ENCODE results near the gene MYO3A. TPM values are rescaled to one million over a fixed set of nuclear protein-coding genes. Genes with fewer than 3 reads are reported as not detected.

The MYO3A gene
- total RNA-seq, 1 experiment from 2014 or later, result 0.14 TPM

DNA sequence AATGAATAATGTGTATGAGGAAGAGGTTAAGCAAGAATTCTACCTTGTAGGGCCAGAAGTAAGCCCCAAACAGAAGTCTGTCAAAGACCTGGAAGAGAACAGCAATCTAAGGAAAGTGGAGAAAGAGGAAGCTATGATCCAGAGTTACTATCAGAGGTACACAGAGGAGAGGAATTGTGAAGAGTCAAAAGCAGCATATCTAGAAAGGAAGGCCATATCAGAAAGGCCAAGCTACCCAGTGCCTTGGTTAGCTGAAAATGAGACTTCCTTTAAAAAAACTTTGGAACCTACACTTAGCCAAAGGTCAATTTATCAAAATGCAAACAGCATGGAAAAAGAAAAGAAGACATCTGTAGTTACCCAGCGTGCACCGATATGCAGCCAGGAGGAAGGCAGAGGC, 239.8 kb downstream of the MYO3A start:
- CTCF ChIA-PET, result no interaction called here
- no peak overlapping the region for H3K4me3 Mint-ChIP-seq (ENCODE audit: low read depth, unreplicated experiment)
- no peak for DNase-seq
- no peak overlapping the region for H3K27ac Mint-ChIP-seq (ENCODE audit: unreplicated experiment)
- TF ChIP-seq, protein P1, sequence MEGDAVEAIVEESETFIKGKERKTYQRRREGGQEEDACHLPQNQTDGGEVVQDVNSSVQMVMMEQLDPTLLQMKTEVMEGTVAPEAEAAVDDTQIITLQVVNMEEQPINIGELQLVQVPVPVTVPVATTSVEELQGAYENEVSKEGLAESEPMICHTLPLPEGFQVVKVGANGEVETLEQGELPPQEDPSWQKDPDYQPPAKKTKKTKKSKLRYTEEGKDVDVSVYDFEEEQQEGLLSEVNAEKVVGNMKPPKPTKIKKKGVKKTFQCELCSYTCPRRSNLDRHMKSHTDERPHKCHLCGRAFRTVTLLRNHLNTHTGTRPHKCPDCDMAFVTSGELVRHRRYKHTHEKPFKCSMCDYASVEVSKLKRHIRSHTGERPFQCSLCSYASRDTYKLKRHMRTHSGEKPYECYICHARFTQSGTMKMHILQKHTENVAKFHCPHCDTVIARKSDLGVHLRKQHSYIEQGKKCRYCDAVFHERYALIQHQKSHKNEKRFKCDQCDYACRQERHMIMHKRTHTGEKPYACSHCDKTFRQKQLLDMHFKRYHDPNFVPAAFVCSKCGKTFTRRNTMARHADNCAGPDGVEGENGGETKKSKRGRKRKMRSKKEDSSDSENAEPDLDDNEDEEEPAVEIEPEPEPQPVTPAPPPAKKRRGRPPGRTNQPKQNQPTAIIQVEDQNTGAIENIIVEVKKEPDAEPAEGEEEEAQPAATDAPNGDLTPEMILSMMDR (IDR thresholded peaks at IDR 0.05; ENCODE audit: unreplicated experiment), result no peak
- no peaks in the 10 kb centered on the region for H3K9me3 Mint-ChIP-seq (ENCODE audit: low read depth, unreplicated experiment)
- no peaks in the 10 kb centered on the region for H3K36me3 Mint-ChIP-seq (ENCODE audit: insufficient read depth, unreplicated experiment)
- peaks cover 12% of the 10 kb centered on the region for H3K27me3 Mint-ChIP-seq (ENCODE audit: unreplicated experiment)
- H3K4me1 Mint-ChIP-seq (ENCODE audit: low read depth, unreplicated experiment), result no peaks in the 10 kb centered on the region
- no TSS peak for BruUV-seq (replicated peaks)
- intact Hi-C loops (cut with micrococcal nuclease; ENCODE audit: unreplicated experiment), result no loop called here

DNA sequence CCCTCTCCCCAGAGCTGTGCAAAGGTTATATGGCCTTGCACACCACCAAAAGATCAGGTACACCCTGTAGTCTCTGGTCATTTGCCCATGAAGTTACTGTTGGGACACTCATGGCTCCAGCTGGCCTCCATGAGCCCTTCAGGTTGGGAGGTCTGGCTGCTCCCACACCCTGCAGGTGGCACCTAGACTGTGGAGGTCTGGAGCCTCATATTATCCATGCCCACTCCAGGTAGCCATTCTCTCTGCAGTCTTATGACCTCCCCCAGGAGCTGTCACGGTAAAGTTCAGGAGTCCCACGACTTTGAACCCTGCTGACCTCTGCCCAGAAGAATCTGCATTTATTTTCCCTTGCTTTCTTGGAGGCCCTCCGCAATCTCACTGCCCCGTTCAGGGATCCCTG, 243.3 kb downstream of the MYO3A start:
- intact Hi-C loops (cut with micrococcal nuclease; ENCODE audit: unreplicated experiment), result no loop called here
- CTCF ChIA-PET, result no interaction called here
- no TSS peak for BruUV-seq (replicated peaks)
- Mint-ChIP-seq H3K9me3 (ENCODE audit: low read depth, unreplicated experiment) (no peaks in the 10 kb centered on the region), H3K27ac (ENCODE audit: unreplicated experiment) (no peak overlapping the region), H3K4me3 (ENCODE audit: low read depth, unreplicated experiment) (no peak overlapping the region), H3K4me1 (ENCODE audit: low read depth, unreplicated experiment) (no peaks in the 10 kb centered on the region), H3K36me3 (ENCODE audit: insufficient read depth, unreplicated experiment) (no peaks in the 10 kb centered on the region), H3K27me3 (ENCODE audit: unreplicated experiment) (no peaks in the 10 kb centered on the region)
- TF ChIP-seq, protein P1 (IDR thresholded peaks at IDR 0.05; ENCODE audit: unreplicated experiment), result no peak
- DNase-seq, result no peak

DNA sequence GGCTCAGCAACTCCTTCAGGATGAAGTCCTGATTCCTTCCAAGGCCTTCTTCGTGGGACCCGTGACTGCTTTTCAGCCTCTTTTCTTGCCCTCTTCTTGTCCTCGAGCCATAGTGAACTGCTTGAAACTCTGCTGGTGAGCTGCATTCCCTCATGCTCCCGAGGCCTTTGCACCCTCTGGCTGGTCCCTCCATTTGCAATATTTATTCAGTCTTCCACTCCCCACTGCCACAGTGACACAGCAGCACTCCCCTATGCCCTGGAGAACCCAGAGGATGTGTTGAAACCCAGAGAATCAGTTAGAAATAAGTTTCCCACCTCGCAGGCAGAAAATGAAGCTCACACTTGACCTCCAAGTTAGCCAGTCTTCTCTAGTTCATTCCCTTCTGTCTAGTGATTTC, 260.2 kb downstream of the MYO3A start:
- Mint-ChIP-seq H3K4me1 (ENCODE audit: low read depth, unreplicated experiment) (no peaks in the 10 kb centered on the region), H3K36me3 (ENCODE audit: insufficient read depth, unreplicated experiment) (no peaks in the 10 kb centered on the region), H3K27ac (ENCODE audit: unreplicated experiment) (no peak overlapping the region), H3K27me3 (ENCODE audit: unreplicated experiment) (peaks cover 12% of the 10 kb centered on the region), H3K4me3 (ENCODE audit: low read depth, unreplicated experiment) (no peak overlapping the region), H3K9me3 (ENCODE audit: low read depth, unreplicated experiment) (peaks cover 2% of the 10 kb centered on the region)
- TF ChIP-seq, protein P1 (IDR thresholded peaks at IDR 0.05; ENCODE audit: unreplicated experiment), result no peak
- CTCF ChIA-PET, result no interaction called here
- no peak for DNase-seq
- intact Hi-C loops (cut with micrococcal nuclease; ENCODE audit: unreplicated experiment), result no loop called here
- no TSS peak for BruUV-seq (replicated peaks)

DNA sequence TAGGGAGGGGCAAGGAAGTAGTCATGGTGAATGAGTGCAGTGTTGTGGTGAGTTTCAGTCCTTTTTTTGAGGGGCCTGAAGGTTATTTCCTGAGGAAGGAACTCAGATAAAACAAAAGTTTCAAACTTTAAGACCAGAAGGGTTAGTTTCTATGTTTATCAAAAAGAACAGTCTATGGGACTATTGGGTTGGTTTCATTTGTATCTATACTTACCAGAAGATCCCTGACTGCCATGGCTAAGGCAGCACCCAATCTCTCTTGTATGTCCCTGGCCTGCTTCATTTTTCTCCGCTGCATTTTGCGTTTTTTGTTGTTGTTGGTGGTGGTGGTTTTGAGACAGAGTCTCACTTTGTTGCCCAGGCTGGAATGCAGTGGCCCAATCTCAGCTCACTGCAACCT, 263.2 kb downstream of the MYO3A start:
- intact Hi-C loops (cut with micrococcal nuclease; ENCODE audit: unreplicated experiment), result no loop called here
- no peaks in the 10 kb centered on the region for H3K9me3 Mint-ChIP-seq (ENCODE audit: low read depth, unreplicated experiment)
- H3K4me1 Mint-ChIP-seq (ENCODE audit: low read depth, unreplicated experiment), result no peaks in the 10 kb centered on the region
- H3K4me3 Mint-ChIP-seq (ENCODE audit: low read depth, unreplicated experiment), result no peak overlapping the region
- no peaks in the 10 kb centered on the region for H3K36me3 Mint-ChIP-seq (ENCODE audit: insufficient read depth, unreplicated experiment)
- BruUV-seq (replicated peaks), result no TSS peak
- H3K27me3 Mint-ChIP-seq (ENCODE audit: unreplicated experiment), result no peaks in the 10 kb centered on the region
- CTCF ChIA-PET, result no interaction called here
- no peak overlapping the region for H3K27ac Mint-ChIP-seq (ENCODE audit: unreplicated experiment)
- DNase-seq, result no peak
- TF ChIP-seq, protein P1 (IDR thresholded peaks at IDR 0.05; ENCODE audit: unreplicated experiment), result no peak

DNA sequence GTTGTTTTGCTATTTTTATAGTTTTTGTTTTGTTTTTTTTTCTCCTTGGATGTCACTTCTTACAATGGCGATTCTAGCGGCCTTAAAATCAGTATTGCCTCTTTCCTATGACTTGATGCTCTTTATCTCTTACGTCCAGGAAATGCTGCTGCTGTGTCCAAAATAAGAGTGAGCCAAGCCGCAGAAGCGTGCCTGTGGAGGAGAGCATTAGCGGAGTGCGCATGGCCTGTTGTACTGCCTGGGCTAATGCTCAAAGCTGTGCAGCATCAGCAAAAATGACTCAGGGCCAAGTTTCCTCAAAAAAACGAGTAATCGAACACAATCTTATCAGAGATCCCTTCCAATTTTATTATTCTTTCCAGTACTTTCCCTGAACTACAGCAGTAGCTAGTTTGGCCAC, 264.1 kb downstream of the MYO3A start:
- TF ChIP-seq, protein P1 (IDR thresholded peaks at IDR 0.05; ENCODE audit: unreplicated experiment), result no peak
- Mint-ChIP-seq H3K36me3 (ENCODE audit: insufficient read depth, unreplicated experiment) (no peaks in the 10 kb centered on the region), H3K4me3 (ENCODE audit: low read depth, unreplicated experiment) (no peak overlapping the region), H3K27ac (ENCODE audit: unreplicated experiment) (no peak overlapping the region), H3K4me1 (ENCODE audit: low read depth, unreplicated experiment) (no peaks in the 10 kb centered on the region), H3K27me3 (ENCODE audit: unreplicated experiment) (no peaks in the 10 kb centered on the region), H3K9me3 (ENCODE audit: low read depth, unreplicated experiment) (no peaks in the 10 kb centered on the region)
- no TSS peak for BruUV-seq (replicated peaks)
- intact Hi-C loops (cut with micrococcal nuclease; ENCODE audit: unreplicated experiment), result no loop called here
- CTCF ChIA-PET, result no interaction called here
- no peak for DNase-seq

Data from Calu3 (cell line).